Astrocyte of the hippocampus (primary cell): ENCODE measurements around the gene PPARD.

Experiments used
- DNase-seq: peaks from one replicate; pipeline ENCODE4 v3.0.0; 2011; ENCODE audit warnings: low read depth, low spot score

PPARD gene

DNA sequence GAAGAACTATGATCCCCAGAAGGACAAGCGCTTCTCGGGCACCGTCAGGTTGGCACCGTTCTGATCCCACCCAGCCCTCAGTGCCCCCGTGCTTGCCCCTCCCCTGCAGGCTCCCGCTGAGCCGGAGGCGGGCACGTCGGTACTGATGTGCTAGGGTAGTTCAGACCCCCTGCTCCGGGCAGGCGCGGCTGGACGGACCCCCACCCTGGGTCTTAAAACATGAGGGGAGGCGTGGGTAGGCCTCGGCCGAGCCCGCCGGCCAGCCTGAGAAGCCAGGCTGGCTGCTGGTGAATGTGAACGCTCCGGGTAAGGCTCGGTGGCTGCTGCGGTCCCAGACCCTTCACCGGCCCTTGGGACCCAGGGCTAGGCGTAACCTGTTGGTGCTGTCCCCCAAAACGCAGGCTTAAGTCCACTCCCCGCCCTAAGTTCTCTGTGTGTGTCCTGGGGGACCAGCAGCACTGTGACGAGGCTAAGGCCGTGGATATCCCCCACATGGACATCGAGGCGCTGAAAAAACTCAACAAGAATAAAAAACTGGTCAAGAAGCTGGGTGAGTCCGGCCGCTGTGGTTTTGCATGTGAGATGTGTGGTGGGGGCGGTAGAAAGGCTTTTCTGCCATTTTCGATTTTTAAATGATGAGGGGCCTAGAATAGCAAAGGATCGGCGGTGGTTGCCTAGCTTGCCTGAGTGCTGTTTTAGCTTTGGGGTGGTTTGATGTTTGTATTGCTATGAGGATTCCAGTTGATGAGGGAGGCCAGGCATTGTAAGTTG, 126.8 kb downstream of the PPARD start:
- DNase-seq, result peak; percentile 49

DNA sequence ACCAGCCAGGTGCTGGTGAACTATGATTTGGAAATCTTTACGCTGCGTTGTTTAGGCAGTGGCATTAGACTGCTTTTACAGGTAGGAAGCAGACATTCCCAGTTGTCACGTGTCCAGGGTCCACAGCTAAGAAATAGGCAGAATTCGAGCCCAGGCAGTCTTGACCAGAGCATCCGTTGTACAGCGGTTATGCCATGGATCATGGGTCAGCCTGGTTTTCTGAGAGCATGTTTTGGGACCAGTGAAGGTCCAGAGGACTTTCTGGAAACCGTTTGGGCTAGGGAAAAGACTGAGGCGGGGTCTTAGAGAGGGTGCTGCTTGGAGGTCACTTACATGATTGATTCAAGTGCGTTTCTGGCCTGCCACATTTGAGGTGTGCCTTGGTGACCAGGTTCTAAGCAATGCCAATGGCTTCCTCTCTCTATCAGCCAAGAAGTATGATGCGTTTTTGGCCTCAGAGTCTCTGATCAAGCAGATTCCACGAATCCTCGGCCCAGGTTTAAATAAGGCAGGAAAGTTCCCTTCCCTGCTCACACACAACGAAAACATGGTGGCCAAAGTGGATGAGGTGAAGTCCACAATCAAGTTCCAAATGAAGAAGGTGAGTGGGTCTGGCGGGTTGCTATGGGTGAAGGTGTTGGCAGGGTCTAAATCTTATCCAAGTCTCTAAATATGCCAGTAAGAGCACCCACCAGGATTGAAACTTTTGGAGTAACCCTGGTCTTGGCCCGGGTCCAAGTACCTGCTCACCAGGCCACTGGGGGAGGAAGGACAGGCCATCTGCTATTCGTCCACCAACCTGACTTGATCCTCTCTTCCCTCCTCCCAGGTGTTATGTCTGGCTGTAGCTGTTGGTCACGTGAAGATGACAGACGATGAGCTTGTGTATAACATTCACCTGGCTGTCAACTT, 127.6 kb downstream of the PPARD start:
- DNase-seq, result no peak

DNA sequence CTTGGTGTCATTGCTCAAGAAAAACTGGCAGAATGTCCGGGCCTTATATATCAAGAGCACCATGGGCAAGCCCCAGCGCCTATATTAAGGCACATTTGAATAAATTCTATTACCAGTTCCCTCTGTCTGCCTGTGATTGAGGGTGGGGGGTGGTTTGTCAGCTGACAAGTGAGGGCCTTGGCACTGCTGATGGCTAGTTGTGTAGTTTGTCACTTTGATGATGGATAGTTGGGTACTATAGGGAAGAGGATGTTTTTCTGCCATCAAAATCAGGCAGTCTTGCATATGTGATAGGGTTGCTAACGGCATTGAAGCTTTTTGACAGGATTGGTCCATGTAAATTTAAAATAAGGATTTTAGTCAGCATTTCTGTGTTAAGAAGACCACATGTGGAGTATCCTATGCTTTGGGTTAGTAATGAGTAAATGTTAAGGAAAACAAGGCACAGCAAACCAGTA, 128.3 kb downstream of the PPARD start:
- DNase-seq, result no peak

DNA sequence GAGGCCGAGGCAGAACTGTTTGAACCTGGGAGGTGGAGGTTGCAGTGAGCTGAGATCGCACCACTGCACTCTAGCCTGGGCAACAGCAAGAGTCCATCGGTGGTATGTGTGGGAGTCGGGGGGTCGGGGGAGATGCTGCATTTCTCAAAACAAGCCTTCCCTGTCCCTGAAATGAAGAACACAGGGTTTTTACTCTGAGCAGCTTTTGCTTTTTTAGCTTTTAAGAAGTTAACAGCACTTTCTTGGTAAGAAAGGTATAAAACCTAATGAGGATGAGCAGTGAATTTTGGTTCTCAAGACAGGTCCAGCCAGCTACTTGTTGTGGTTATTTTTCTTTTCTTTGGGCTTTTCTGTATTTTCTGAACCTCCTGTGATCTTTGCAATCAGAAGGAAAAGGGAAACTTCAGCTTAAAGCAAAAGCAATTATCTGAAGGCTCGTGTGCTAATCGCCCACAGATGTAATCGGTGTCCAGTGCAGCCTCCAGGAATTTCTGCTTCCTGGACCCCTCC, 129.5 kb downstream of the PPARD start:
- DNase-seq, result no peak

DNA sequence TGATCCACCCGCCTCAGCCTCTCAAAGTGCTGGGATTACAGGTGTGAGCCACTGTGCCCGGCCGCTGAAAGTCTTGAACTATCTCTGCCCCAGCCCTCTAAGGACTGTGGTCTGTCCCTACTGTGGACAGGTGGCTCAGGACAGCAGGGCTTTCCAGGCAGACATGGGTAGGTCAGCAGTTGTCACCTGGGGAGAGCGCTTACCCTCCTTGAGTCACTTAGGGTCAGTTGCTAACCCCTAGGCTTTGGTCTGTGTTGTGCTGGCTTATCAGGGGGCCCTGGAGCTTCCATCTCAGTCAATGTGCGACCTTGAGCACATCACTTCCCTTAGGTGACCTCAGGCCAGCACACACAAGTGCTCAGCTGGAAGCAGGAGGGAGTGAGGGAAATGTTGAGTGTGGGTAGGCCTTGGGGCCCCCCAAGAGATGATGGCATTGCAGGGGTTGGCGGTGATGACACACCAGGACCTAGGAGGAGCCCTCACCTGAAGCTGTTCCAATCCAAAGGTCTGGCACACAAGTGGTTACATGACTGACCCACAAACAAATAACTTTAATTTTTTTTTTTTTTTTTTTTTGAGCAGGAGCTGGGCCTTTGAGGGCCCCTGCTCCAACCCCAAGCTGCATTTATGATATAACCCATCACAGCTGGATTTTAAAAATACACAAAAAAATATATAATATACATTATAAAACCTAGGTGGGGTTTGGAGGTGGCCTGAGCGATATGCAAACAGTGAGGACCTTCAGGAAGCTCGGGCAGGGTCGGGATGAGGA, 130.9 kb downstream of the PPARD start:
- no peak for DNase-seq

DNA sequence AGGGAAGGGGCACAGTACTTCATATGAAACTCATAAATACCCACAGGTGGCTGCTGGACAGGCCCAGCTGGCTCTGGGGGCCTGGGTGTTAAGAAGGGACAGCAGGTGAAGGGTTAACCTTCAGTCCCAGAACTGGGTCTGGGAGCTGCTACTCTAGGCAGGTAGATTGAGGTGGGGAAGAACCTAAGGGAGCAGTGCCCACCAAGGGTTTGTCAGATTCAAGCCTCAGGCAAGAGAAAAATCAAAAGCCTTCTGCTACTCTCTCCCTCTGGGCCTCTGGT, 131.4 kb downstream of the PPARD start:
- DNase-seq, result no peak

DNA sequence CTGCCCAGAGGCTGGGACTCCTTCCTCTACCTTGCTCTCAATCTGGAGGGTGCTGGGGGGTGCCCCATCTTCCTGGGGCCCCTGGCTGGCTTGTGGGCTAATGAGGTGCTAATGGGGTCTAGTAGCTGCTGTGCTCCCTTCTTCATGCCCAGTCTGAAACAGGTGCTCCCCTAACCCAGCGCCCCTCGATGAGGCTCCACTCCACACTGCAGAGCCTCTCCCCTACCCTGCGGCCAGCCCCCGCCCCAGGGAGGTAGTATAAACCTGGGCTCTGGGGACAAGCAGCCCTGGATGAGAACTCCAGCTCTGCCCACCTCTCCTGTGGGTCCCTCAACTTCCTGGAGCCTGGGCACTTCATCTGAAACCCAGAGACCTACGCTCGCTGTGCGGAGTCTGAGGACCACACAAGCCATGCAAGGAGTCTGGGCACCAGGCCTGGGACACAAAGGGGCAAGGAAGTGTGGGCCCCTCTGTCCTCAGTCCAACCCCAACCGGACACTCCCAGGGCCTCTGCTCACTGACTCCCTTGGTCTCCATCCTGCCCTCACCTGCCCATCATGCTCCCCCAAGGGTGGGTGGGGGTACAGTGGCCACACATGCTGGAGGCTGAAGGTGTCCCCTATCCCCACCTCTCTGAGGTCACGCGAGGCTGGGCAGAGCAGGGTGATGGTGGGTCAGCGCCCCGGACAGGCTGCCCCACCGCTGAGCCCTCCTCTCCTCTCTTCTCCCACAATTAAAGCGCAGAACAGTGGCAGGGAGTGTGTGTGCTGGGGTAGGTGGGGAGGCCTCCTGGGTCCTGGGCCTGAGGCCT, 132.0 kb downstream of the PPARD start:
- no peak for DNase-seq

DNA sequence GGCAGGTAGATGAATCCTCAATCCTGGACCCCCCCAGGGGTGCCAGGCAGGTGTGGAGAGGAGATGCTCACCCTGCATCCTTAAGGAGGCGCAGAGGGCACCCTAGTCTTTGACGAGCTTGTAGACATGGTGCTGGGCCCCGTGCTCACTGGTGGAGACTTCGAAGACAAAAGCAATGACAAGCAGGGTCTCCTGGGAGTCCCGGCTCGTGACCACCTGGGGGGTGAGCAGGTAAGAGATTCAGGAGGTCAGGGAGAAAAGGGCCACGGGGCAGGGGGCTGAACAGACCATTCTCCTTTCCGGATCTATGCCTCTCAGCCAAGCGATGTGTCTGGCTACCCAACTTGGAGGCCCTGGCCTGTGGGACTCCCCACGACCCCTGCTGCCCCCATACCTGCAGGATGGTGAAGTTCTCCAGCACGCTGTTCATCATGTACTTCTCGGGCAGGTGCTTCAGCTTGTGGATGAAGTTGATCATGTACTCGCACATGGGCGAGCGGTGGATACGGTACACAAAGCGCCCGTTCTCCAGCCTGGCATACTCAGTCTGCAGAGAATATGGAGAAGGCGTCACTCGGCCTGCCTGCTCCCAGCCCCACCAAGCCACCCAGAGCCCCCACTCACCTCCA, 132.7 kb downstream of the PPARD start:
- DNase-seq, result no peak

DNA sequence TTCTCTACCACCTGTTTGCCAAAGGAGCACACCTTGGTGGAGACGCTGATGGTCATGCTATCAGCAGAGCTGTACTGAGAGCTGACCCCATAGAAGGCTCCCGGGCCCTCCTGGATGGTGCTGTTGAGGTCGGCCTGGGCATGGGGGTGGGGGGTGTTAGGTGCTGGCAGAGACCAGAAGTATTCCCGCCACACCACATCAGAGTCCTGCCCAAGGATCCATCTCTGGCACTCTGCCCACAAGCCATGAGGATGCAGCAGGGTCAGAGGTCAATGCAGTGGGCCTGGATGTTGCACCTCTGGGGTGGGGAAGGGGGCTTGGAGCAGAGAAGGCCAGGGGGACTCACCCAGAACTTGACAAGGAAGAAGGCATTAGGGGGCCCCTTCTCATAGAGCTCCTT, 133.2 kb downstream of the PPARD start:
- DNase-seq, result no peak

DNA sequence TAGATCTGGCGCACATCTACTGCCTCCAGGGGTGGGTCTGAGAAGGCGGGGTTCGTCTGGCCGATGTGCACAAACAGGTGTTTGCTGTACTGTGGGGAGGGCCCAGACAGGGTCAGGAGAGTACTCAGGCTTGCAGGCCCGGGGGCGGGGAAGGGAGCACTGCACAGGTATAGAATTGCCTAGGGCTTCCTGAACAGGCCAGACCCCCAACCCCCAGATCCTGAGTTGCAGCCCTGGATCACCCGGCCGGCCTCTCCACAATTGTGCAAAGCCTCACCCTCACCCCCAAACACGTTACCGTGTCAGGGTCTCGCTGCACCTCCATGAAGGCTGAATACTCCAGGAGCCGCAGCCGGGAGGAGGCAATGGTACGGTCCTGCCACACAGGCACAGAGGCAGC, 133.6 kb downstream of the PPARD start:
- no peak for DNase-seq

DNA sequence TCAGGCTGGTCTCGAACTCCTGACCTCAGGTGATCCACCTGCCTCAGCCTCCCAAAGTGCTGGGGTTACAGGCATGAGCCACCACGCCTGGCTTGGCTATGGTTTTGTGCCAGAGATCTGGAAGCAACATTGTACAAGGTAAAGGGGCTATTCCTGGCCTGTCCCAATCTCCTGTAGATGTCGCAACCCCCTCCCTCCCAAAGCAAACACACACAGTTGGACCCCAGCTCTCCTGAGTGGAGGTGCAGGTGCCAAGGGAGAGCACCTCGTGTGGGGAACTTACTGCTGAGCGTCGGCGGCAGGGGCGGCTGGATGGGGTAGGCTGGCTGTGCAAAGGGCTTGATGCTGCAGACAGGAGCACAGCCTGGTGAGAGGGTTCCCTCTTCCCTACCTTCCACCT, 134.7 kb downstream of the PPARD start:
- no peak for DNase-seq
